Central memory CD4-positive, alpha-beta T cell (primary cell): Measurements from ENCODE around the gene SLC22A31.

Experiments used
- DNase-seq: peaks from one replicate; pipeline ENCODE4 v3.0.0; 2022

Gene SLC22A31

GRCh38 chr16:89216315-89217137 lies 16.2 kb upstream of the SLC22A31 start:
- peak; percentile 77 for DNase-seq

- DNase-seq, result no peak
Observed at GRCh38 chr16:89210904-89211515, 10.7 kb upstream of the SLC22A31 start.

GRCh38 chr16:89210165-89210903 lies 10.0 kb upstream of the SLC22A31 start:
- DNase-seq, result no peak

GRCh38 chr16:89209522-89210044 lies 9.2 kb upstream of the SLC22A31 start:
- DNase-seq, result no peak

GRCh38 chr16:89207993-89208392 lies 7.7 kb upstream of the SLC22A31 start:
- DNase-seq, result no peak

GRCh38 chr16:89202422-89203215 lies 2.3 kb upstream of the SLC22A31 start:
- no peak for DNase-seq

- DNase-seq, result peak; percentile 74
Observed at GRCh38 chr16:89201439-89202377, 1.4 kb upstream of the SLC22A31 start.

GRCh38 chr16:89200850-89201411 lies 594 bp upstream of the SLC22A31 start:
- DNase-seq, result no peak

- DNase-seq, result no peak
Observed at GRCh38 chr16:89199241-89200123, 855 bp downstream of the SLC22A31 start.

- DNase-seq, result no peak
Observed at GRCh38 chr16:89198417-89199240, 1.7 kb downstream of the SLC22A31 start.

- DNase-seq, result no peak
Observed at GRCh38 chr16:89197633-89198416, 2.5 kb downstream of the SLC22A31 start.

GRCh38 chr16:89197033-89197632 lies 3.2 kb downstream of the SLC22A31 start:
- DNase-seq, result no peak

GRCh38 chr16:89195521-89196171 lies 4.7 kb downstream of the SLC22A31 start:
- DNase-seq, result no peak

GRCh38 chr16:89194340-89195311 lies 5.7 kb downstream of the SLC22A31 start:
- no peak for DNase-seq

- no peak for DNase-seq
Observed at GRCh38 chr16:89193576-89194293, 6.6 kb downstream of the SLC22A31 start.
